ENCODE measurements around the gene ATP23.

DNA sequence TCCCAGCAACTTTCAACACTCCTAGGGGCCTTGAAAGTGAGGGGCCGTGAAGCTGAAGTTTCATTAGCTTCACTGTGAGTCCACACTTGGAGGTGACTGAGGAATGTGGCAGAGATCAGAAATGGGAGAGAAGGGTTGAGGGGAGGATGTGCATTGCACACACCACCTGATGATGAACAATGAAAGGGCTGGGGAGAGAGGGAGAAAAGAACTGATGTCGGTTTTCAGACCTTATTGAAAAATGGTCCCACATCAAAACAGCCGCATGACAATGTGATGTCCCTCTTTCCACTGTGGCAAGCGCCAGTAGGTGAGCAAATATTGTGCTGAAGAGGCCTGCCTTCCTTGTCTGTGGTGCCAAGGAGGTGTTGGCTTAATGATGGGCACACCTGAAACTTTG, 32.3 kb upstream of the ATP23 start:
- TF ChIP-seq, protein P1, sequence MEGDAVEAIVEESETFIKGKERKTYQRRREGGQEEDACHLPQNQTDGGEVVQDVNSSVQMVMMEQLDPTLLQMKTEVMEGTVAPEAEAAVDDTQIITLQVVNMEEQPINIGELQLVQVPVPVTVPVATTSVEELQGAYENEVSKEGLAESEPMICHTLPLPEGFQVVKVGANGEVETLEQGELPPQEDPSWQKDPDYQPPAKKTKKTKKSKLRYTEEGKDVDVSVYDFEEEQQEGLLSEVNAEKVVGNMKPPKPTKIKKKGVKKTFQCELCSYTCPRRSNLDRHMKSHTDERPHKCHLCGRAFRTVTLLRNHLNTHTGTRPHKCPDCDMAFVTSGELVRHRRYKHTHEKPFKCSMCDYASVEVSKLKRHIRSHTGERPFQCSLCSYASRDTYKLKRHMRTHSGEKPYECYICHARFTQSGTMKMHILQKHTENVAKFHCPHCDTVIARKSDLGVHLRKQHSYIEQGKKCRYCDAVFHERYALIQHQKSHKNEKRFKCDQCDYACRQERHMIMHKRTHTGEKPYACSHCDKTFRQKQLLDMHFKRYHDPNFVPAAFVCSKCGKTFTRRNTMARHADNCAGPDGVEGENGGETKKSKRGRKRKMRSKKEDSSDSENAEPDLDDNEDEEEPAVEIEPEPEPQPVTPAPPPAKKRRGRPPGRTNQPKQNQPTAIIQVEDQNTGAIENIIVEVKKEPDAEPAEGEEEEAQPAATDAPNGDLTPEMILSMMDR (IDR thresholded peaks at IDR 0.05) = no peak
- no peak for TF ChIP-seq POLR2A (IDR thresholded peaks at IDR 0.05)

Measured in right lobe of liver (tissue), 4 donors.